ENCODE data around the gene TBL3. TPM values are rescaled to one million over a fixed set of nuclear protein-coding genes. Genes with fewer than 3 reads are reported as not detected.

TBL3 gene
- total RNA-seq, 2 donors from 2014 or later: 22.6 to 24.4 TPM

DNA sequence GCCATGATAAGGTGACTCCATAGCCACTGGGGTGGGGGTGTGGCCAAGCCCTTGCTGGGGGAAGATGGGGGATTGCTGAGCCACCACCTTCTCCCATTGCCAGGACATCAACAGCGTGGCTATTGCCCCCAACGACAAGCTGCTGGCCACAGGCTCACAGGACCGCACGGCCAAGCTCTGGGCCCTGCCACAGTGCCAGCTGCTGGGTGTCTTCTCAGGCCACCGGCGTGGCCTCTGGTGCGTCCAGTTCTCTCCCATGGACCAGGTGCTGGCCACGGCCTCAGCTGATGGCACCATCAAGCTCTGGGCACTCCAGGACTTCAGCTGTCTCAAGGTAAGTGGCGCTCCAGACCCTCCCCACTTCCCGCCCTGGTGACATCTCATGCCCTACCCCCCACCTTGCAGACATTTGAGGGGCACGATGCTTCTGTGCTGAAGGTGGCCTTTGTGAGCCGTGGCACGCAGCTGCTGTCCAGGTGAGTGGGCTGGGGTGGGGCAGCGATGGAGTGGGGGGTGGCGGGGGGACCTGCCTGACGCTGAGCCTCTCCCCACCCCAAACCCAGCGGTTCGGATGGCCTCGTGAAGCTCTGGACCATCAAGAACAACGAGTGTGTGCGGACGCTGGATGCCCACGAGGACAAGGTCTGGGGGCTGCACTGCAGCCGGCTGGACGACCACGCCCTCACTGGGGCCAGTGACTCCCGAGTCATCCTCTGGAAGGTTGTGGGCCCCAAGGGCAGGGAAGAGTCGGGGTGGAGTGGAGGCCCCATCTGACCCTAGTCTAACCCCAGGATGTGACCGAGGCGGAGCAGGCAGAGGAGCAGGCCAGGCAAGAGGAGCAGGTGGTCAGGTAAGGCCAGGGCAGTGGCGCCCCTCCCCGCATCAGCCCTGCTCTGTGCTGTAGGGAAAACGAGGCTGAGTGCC is 5.4 kb downstream of the TBL3 start:
- H3K9me3 Mint-ChIP-seq: no peaks in the 10 kb centered on the region
- H3K4me1 Mint-ChIP-seq (ENCODE audit: low read depth): peaks cover 28% of the 10 kb centered on the region
- H3K4me3 Mint-ChIP-seq: no peak overlapping the region
- no peak for DNase-seq
- peaks cover 15% of the 10 kb centered on the region for H3K27me3 Mint-ChIP-seq (ENCODE audit: low read depth)
- H3K27ac Mint-ChIP-seq: no peak overlapping the region
- peaks cover 0 to 2% of the 10 kb centered on the region in 2 donors for H3K36me3 Mint-ChIP-seq (ENCODE audit: insufficient read depth in 2 of 2)
- ATAC-seq (replicated peaks in 1 of 2): no peak

DNA sequence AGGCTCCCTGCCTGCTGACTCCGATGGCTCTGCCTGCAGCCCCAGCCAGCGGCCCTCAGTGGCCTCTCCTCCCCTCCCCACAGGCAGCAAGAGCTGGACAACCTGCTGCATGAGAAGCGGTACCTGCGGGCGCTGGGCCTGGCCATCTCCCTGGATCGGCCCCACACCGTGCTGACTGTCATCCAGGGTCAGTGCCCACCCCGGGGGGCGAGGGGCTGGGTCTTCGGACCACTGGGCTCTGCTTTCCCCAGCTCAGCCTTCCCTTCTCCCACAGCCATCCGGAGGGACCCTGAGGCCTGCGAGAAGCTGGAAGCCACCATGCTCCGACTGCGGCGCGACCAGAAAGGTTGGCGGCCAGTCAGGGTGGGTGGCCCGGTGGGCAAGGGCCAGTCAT is 6.0 kb downstream of the TBL3 start:
- H3K36me3 Mint-ChIP-seq (ENCODE audit: insufficient read depth in 2 of 2): peaks cover 0 to 2% of the 10 kb centered on the region in 2 donors

DNA sequence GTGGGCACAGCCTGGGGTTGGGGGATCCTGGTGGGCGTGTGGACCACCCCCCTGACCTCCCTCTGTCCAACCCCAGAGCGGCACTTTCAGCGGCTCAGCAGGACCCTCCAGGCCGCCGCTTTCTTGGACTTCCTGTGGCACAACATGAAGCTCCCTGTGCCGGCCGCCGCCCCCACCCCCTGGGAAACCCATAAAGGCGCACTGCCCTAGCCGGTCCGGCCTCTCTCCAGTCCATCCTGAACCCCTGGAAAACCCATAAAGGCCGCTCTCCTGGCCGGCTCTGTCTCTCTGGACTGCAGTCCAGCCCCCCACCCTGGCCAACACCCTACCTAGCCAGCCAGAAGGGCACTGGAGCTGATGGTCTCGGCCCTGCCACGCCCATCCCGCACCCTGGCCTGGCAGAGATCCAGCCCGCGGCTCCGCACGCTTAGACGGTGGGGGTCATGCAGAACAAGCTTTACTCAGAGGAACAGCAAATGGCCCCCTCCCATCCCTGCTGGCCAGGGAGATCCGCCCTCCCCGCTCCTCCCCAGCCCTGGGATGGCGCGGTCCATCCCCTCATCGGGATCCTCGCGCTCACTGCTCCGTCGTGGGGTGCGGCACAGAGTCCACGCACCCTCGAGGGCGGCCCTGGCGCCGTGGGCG is 6.7 kb downstream of the TBL3 start:
- H3K4me3 Mint-ChIP-seq: no peak overlapping the region
- ATAC-seq (replicated peaks in 1 of 2) (no peak), DNase-seq (no peak)
- peaks cover 0 to 2% of the 10 kb centered on the region in 2 donors for H3K36me3 Mint-ChIP-seq (ENCODE audit: insufficient read depth in 2 of 2)
- peaks cover 28% of the 10 kb centered on the region for H3K4me1 Mint-ChIP-seq (ENCODE audit: low read depth)
- no peaks in the 10 kb centered on the region for H3K9me3 Mint-ChIP-seq
- H3K27me3 Mint-ChIP-seq (ENCODE audit: low read depth): peaks cover 28% of the 10 kb centered on the region
- H3K27ac Mint-ChIP-seq: no peak overlapping the region

More for the DNA sequence above, 6.0 kb downstream of the TBL3 start:
- Mint-ChIP-seq H3K4me3 (no peak overlapping the region), H3K27ac (no peak overlapping the region), H3K27me3 (ENCODE audit: low read depth) (peaks cover 22% of the 10 kb centered on the region), H3K9me3 (no peaks in the 10 kb centered on the region), H3K4me1 (ENCODE audit: low read depth) (peaks cover 30% of the 10 kb centered on the region)
- ATAC-seq (replicated peaks in 1 of 2): no peak
- no peak for DNase-seq

DNA sequence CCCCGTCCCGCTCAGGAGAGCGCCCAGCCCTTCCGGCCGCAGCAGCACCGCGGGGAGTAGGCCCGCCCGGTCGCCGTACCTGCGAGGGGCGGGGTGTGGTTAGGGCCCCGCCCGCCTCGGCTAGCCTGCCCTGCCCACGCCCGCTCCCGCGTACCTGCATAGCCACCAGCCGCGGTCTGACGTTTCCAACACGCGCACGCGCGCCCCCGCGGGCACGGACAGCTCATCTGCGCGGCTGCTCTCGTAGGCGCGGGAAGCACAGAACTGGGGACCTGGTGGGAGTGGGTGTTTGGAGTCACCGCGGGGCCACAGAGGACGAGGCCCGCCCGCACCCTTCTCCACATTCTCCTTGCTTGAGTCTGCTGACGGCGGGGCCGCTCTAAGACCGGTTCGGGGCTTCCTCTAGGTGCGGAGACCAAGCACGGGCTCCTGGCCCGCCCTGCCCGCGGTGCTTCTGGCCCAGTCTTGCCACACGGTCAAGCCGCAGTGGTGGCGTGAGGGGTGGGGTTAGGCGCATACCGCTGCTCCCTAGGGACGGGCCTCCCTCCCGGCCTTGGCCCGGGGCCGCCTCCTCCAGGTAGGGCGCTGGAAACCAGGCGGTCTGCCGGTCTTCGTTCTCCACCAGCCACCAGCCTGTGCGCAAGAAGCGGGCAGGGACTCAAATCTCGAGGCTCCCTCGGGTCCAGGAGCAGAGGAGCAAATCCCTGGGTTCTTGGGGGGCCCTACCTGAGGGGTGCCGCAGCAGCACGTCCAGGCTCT is 7.6 kb downstream of the TBL3 start:
- Mint-ChIP-seq H3K4me3 (no peak overlapping the region), H3K27me3 (ENCODE audit: low read depth) (peaks cover 28% of the 10 kb centered on the region), H3K36me3 (ENCODE audit: insufficient read depth in 2 of 2) (peaks cover 0 to 2% of the 10 kb centered on the region in 2 donors), H3K4me1 (ENCODE audit: low read depth) (peaks cover 23% of the 10 kb centered on the region), H3K27ac (no peak overlapping the region), H3K9me3 (no peaks in the 10 kb centered on the region)
- DNase-seq (peak in 1 of 2 donors; percentile 31), ATAC-seq (replicated peaks in 1 of 2) (no peak)

DNA sequence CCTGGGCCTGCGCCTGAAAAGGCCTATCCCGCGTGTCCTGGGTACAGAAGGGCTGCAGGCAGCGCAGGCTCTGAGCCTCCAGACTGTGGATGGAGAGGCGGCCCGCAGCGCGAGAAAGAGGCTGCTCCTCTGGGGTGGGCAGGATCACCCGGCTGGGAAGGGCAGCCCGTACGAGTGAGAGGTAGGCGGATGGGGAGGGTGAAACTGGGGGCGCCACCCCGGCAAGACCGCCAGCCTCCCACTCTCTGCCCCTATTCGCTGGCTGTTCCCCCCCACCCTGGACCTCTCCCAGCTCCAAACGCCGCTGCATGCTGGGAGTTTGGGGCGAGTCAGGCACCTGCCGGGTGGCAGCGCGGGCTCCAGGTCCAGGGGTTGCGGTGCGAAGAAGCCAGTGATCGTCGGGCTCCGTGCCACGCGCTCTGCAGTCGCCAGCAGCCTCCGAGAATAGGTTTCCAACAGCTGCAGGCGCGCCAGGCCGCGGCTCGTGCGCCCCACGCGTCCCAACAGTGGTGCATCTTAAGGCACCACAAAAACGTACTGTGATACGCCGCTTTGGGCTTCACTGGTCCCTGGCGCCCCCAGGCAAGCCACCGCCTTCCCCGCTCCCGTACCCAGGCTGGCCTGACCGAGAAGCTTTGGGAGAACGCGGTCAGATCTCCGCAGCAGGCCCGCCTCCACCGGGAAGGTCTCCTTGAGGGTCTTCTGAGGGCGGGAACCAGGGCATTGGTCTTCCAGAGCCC is 8.3 kb downstream of the TBL3 start:
- no peak overlapping the region for H3K4me3 Mint-ChIP-seq

DNA sequence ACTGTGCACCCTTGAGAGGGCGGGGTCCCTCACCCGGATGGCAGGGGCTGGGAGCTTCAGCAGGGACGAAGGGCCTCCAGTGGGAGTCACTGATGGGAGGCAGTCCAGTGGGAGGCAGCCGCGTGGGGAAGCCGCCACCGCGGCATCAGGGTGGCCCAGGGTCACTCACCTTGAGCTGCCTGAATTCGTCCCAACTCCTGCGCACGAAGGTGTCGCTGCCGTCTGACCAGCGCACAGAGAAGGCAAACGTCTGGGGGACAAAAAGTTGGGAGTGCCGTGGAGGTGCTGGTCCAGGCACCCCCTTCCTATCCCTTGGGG is 8.9 kb downstream of the TBL3 start:
- H3K36me3 Mint-ChIP-seq (ENCODE audit: insufficient read depth in 2 of 2): peaks cover 0 to 2% of the 10 kb centered on the region in 2 donors
- H3K27me3 Mint-ChIP-seq (ENCODE audit: low read depth): peaks cover 28% of the 10 kb centered on the region
- ATAC-seq (replicated peaks in 1 of 2) (no peak), DNase-seq (no peak)
- no peak overlapping the region for H3K27ac Mint-ChIP-seq
- no peak overlapping the region for H3K4me3 Mint-ChIP-seq
- no peaks in the 10 kb centered on the region for H3K9me3 Mint-ChIP-seq
- peaks cover 32% of the 10 kb centered on the region for H3K4me1 Mint-ChIP-seq (ENCODE audit: low read depth)

More for the DNA sequence above, 8.3 kb downstream of the TBL3 start:
- Mint-ChIP-seq H3K9me3 (no peaks in the 10 kb centered on the region), H3K4me1 (ENCODE audit: low read depth) (peaks cover 30% of the 10 kb centered on the region), H3K36me3 (ENCODE audit: insufficient read depth in 2 of 2) (peaks cover 0 to 2% of the 10 kb centered on the region in 2 donors), H3K27ac (no peak overlapping the region), H3K27me3 (ENCODE audit: low read depth) (peaks cover 28% of the 10 kb centered on the region)
- no peak for ATAC-seq (replicated peaks in 1 of 2)
- no peak for DNase-seq

DNA sequence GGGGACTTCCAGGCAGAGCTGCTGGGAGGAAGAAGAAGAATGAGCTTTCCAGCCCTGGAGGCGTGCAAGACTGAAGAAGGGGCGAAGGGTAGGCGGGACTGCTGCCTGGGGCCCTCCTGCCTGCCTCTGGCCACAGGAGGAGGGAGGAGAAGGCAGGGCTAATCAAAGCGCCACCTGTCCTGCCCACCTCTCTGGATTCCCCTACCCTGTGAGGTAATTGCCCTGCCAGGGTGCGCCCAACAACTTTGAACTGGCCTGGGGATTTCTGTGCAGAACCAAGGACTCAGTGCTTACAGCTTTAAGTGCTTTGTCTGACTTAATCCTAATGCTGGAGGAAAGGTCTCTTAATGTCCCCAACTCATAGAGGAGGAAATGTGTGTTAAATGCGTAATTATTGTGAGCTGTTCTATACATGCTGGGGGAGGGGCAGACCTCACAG is 9.6 kb downstream of the TBL3 start, which contains the start of gene NOXO1:
TSS of gene NOXO1 (minus strand) at position 72 of the 439 bp plus-strand sequence. CDS start 290 bp downstream, outside the sequence.
- Mint-ChIP-seq H3K9me3 (no peaks in the 10 kb centered on the region), H3K27ac (no peak within 1 kb of the TSS), H3K4me3 (peak within 1 kb of the TSS in 1 of 2 donors; percentile 89), H3K36me3 (ENCODE audit: insufficient read depth in 2 of 2) (peaks cover 2% of the 10 kb centered on the region in 2 donors), H3K4me1 (ENCODE audit: low read depth) (peaks cover 32% of the 10 kb centered on the region), H3K27me3 (ENCODE audit: low read depth) (peaks cover 28% of the 10 kb centered on the region)
- peak in 1 of 2 donors; percentile 11 for ATAC-seq (replicated peaks in 1 of 2)
- DNase-seq: no peak

DNA sequence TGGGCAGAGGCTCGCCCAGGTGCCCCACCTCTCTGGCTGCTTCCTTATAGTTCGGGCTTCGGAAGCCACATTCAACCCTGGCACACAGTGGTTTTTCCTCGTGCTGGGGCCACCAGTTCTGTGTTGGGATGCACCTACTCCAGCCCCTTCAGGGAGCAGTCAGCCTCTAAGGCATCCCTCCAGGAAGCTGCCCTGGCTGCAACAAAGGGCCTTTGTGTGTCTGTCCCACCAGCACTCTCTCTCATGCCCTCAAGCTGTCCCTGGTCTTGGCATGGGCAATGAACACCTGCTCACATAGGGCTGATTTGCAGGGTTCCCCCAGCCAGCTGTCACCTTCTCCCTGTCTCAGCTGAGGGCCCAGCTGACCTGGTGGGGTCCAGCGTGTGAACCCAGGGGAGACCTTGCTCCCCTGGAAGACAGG is 10.2 kb downstream of the TBL3 start:
- DNase-seq (no peak), ATAC-seq (replicated peaks in 1 of 2) (no peak)
- peaks cover 28% of the 10 kb centered on the region for H3K27me3 Mint-ChIP-seq (ENCODE audit: low read depth)
- peaks cover 32% of the 10 kb centered on the region for H3K4me1 Mint-ChIP-seq (ENCODE audit: low read depth)
- H3K4me3 Mint-ChIP-seq: no peak overlapping the region
- peaks cover 2 to 4% of the 10 kb centered on the region in 2 donors for H3K36me3 Mint-ChIP-seq (ENCODE audit: insufficient read depth in 2 of 2)
- H3K9me3 Mint-ChIP-seq: no peaks in the 10 kb centered on the region
- no peak overlapping the region for H3K27ac Mint-ChIP-seq

DNA sequence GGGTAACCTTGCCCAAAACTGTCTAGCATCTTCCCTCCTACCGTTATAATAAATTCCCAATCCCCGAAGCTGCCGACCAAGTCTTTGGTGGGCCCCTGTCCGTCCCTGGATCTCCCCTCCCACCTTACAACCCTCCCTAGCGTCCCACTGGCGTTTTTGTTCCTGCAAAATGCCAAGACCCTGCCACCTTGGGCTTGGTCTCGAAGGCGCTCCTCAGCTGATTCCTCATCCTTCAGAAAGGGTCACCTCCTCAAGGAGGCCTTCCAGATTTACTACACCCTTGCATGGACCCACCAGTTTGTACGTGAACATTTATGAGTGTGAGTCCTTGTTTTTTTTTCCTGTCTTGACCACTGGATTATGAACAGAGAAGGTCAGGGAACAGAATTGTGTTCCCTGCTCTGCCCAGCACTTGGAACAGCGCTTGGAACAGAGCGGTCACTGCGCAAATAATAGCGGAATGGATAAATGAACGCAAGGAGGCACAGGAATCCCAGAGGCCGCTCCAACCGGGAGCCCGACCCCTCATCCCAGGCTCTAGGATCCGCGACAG is 11.2 kb downstream of the TBL3 start:
- Mint-ChIP-seq H3K36me3 (ENCODE audit: insufficient read depth in 2 of 2) (peaks cover 0 to 4% of the 10 kb centered on the region in 2 donors), H3K27me3 (ENCODE audit: low read depth) (peaks cover 28% of the 10 kb centered on the region), H3K9me3 (no peaks in the 10 kb centered on the region), H3K4me3 (peak overlapping the region; percentile 85 to 89), H3K4me1 (ENCODE audit: low read depth) (peaks cover 32% of the 10 kb centered on the region), H3K27ac (no peak overlapping the region)
- ATAC-seq (replicated peaks in 1 of 2) (no peak), DNase-seq (no peak)

DNA sequence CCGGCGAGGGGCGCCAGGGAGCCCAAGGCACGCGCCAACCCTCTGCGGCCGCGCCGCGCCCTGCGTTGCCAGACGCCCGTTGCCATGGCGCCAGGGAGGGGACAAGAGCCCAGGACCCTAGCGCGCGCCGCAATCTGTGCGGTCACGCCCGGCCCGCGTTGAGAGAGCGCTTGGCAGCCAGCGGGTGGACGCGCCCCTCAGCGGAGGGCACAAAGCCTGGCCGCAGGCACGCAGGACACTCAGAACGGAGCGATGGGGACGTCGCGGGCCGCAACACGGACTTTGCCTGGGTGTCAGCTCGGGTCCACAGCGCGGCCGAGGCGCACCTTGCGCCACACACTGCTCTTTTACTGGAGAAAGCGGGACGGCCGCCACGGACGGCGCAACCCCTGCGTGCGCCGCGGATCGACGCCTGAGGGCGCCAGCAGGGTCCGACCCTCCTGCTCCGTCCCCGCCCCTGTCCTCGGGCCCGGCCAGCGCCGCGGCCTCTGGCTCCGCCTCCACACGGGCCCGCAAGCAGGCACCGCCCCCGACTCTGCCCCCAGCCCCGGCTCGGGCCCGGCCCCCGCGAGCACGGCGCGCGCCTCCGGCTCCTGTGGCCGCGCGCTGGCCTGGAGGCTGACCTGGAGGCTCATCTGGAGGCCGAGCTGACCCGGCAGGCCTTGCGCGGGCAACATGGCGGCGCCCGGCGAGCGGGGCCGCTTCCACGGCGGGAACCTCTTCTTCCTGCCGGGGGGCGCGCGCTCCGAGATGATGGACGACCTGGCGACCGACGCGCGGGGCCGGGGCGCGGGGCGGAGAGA is 11.9 kb downstream of the TBL3 start, which contains the start of gene GFER:
TSS of gene GFER (plus strand) at position 650 of the 803 bp plus-strand sequence. CDS start at position 676, 26 bp downstream.
- peaks cover 33% of the 10 kb centered on the region for H3K27me3 Mint-ChIP-seq (ENCODE audit: low read depth)
- H3K9me3 Mint-ChIP-seq: no peaks in the 10 kb centered on the region
- H3K4me1 Mint-ChIP-seq (ENCODE audit: low read depth): peaks cover 32% of the 10 kb centered on the region
- peak within 1 kb of the TSS; percentile 85 to 89 for H3K4me3 Mint-ChIP-seq
- DNase-seq: peak; percentile 86 to 88
- ATAC-seq (replicated peaks in 1 of 2): peak; percentile 85 to 91
- H3K27ac Mint-ChIP-seq: no peak within 1 kb of the TSS
- H3K36me3 Mint-ChIP-seq (ENCODE audit: insufficient read depth in 2 of 2): peaks cover 0 to 4% of the 10 kb centered on the region in 2 donors

DNA sequence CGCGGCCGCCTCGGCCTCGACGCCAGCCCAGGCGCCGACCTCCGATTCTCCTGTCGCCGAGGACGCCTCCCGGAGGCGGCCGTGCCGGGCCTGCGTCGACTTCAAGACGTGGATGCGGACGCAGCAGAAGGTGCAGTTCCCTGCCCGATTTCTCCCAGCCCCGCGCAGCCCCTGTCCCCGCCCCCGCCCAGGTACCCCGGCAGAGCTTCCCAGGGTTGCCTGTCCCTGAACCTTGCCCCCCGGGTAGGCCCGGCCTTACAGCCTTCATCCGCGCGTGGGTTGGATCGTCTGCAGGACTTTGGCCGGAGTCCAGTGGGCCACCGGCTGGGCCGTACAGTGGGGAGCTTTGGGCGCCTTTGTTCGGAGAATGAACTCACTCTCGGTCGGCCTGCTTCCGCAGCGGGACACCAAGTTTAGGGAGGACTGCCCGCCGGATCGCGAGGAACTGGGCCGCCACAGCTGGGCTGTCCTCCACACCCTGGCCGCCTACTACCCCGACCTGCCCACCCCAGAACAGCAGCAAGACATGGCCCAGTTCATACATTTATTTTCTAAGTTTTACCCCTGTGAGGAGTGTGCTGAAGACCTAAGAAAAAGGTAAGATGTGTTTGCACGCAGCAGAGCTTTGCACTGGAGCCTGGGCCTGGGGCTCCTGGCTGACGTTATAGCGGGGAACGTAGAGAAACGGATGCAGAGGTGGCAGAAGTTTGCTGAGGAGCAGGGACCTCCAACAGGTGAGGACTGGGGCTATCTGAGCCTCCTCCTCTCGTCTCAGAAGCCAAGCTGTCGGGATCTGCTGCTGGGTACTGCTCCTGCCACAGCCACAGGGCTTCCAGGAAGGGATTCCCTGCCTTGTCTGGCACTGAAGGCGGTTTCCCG is 12.7 kb downstream of the TBL3 start:
- H3K4me3 Mint-ChIP-seq: peak overlapping the region; percentile 85 to 89

More for the DNA sequence above, 12.7 kb downstream of the TBL3 start:
- H3K27ac Mint-ChIP-seq: no peak overlapping the region
- peaks cover 32% of the 10 kb centered on the region for H3K4me1 Mint-ChIP-seq (ENCODE audit: low read depth)
- peaks cover 36% of the 10 kb centered on the region for H3K27me3 Mint-ChIP-seq (ENCODE audit: low read depth)
- no peak for DNase-seq
- no peaks in the 10 kb centered on the region for H3K9me3 Mint-ChIP-seq
- H3K36me3 Mint-ChIP-seq (ENCODE audit: insufficient read depth in 2 of 2): peaks cover 2 to 4% of the 10 kb centered on the region in 2 donors
- peak; percentile 22 to 26 for ATAC-seq (replicated peaks in 1 of 2)

Data from activated T-cell treated with anti-CD3 and anti-CD28 coated beads, Interleukin-2, amount 50 U/mL, for 72 hours (primary cell).